NCI-H128 (cell line): ENCODE data around the gene MISP.
"Not testable (repeated sequence)": the region's sequence is repeated elsewhere in the genome, so short reads cannot be mapped to it uniquely, and the experiment has no call there.

ENCODE experiments used
- DNase-seq: peaks from one replicate; lab custom pipeline; 2025; ENCODE audit not compliant: unreplicated experiment; lab: John Stamatoyannopoulos, UW

MISP gene

GRCh38 chr19:750640-751423 lies at the start of gene MISP:
Gene MISP, plus strand, starts transcription at chr19:751112. Its CDS starts 5,835 bp downstream, at chr19:756947.
- DNase-seq: peak; percentile 80

GRCh38 chr19:702847-703246 lies 48.1 kb upstream of the MISP start:
- DNase-seq: not testable (repeated sequence)

GRCh38 chr19:703329-703650 lies 47.6 kb upstream of the MISP start:
- no peak for DNase-seq

- no peak for DNase-seq
These were observed 47.1 kb upstream of the MISP start for GRCh38 chr19:703651-704446.

GRCh38 chr19:704447-704741 lies 46.5 kb upstream of the MISP start:
- no peak for DNase-seq

GRCh38 chr19:708154-709143 lies 42.5 kb upstream of the MISP start, which contains the start of gene PALM:
Gene PALM, plus strand, starts transcription at chr19:708935. Its CDS starts 212 bp downstream, at chr19:709147.
- DNase-seq: no peak

- no peak for DNase-seq
These were observed 41.5 kb upstream of the MISP start for GRCh38 chr19:709196-709964.

GRCh38 chr19:709965-710571 lies 40.8 kb upstream of the MISP start:
- DNase-seq: no peak

GRCh38 chr19:710767-711166 lies 40.1 kb upstream of the MISP start:
- no peak for DNase-seq

GRCh38 chr19:711254-711653 lies 39.7 kb upstream of the MISP start:
- no peak for DNase-seq

- no peak for DNase-seq
These were observed 35.6 kb upstream of the MISP start for GRCh38 chr19:715347-715746.

GRCh38 chr19:718251-718951 lies 32.5 kb upstream of the MISP start:
- no peak for DNase-seq

GRCh38 chr19:718991-719512 lies 31.9 kb upstream of the MISP start:
- no peak for DNase-seq

- no peak for DNase-seq
These were observed 31.1 kb upstream of the MISP start for GRCh38 chr19:719636-720344.

GRCh38 chr19:720345-721160 lies 30.4 kb upstream of the MISP start:
- no peak for DNase-seq

- DNase-seq: no peak
These were observed 28.3 kb upstream of the MISP start for GRCh38 chr19:722553-723101.

GRCh38 chr19:723247-723646 lies 27.7 kb upstream of the MISP start:
- DNase-seq: no peak

GRCh38 chr19:723714-724113 lies 27.2 kb upstream of the MISP start:
- DNase-seq: no peak
